ENCODE data around the gene MYH7B.

MYH7B gene

GRCh38 chr20:34955231-34956040 lies at the start of gene MYH7B, which contains the start of gene GSS:
Gene MYH7B (plus strand): TSS chr20:34955868. CDS start chr20:34978006, 22,138 bp downstream.
Gene GSS (minus strand): TSS chr20:34955806. CDS start chr20:34951852, 3,954 bp downstream.
- DNase-seq, result peak; percentile 94 to 97

- DNase-seq, result no peak
Observed at GRCh38 chr20:34907616-34908469, 47.8 kb upstream of the MYH7B start.

- no peak for DNase-seq
Observed at GRCh38 chr20:34915131-34915530, 40.5 kb upstream of the MYH7B start.

GRCh38 chr20:34915749-34916455 lies 39.8 kb upstream of the MYH7B start:
- DNase-seq, result no peak

- no peak for DNase-seq
Observed at GRCh38 chr20:34916774-34917354, 38.8 kb upstream of the MYH7B start.

- no peak for DNase-seq
Observed at GRCh38 chr20:34920055-34920454, 35.6 kb upstream of the MYH7B start.

GRCh38 chr20:34921436-34921835 lies 34.2 kb upstream of the MYH7B start:
- no peak for DNase-seq

- DNase-seq, result no peak
Observed at GRCh38 chr20:34922654-34923381, 32.9 kb upstream of the MYH7B start.

- no peak for DNase-seq
Observed at GRCh38 chr20:34923414-34923813, 32.3 kb upstream of the MYH7B start.

- no peak for DNase-seq
Observed at GRCh38 chr20:34925341-34925740, 30.3 kb upstream of the MYH7B start.

GRCh38 chr20:34925981-34926380 lies 29.7 kb upstream of the MYH7B start:
- DNase-seq, result no peak

GRCh38 chr20:34926581-34926980 lies 29.1 kb upstream of the MYH7B start:
- DNase-seq, result no peak

- no peak for DNase-seq
Observed at GRCh38 chr20:34927736-34928135, 27.9 kb upstream of the MYH7B start.

- no peak for DNase-seq
Observed at GRCh38 chr20:34928411-34928810, 27.3 kb upstream of the MYH7B start.

- no peak for DNase-seq
Observed at GRCh38 chr20:34931771-34932170, 23.9 kb upstream of the MYH7B start.

GRCh38 chr20:34938466-34939163 lies 17.1 kb upstream of the MYH7B start:
- DNase-seq, result peak in 1 of 2 donors; percentile 15

GRCh38 chr20:34940081-34940481 lies 15.6 kb upstream of the MYH7B start:
- no peak for DNase-seq

GRCh38 chr20:34941226-34941625 lies 14.4 kb upstream of the MYH7B start:
- no peak for DNase-seq

- DNase-seq, result no peak
Observed at GRCh38 chr20:34942301-34942700, 13.4 kb upstream of the MYH7B start.

GRCh38 chr20:34943808-34944567 lies 11.7 kb upstream of the MYH7B start:
- DNase-seq, result no peak
